Activated T-helper 9 cell treated with anti-CD3 and anti-CD28 coated beads, Interleukin-2, amount 50 U/mL, for 16 hours (primary cell): ENCODE measurements around the gene GPATCH4.
A peak's percentile ranks its signal among the peaks of the same experiment; 100 is the strongest.
"Not testable (repeated sequence)": the region's sequence is repeated elsewhere in the genome, so short reads cannot be mapped to it uniquely, and the experiment has no call there.

Experiments used
- DNase-seq: peaks from one replicate; pipeline ENCODE4 v3.0.0-alpha.2; 2020; ENCODE audit warnings: low read depth

GPATCH4 gene

DNA sequence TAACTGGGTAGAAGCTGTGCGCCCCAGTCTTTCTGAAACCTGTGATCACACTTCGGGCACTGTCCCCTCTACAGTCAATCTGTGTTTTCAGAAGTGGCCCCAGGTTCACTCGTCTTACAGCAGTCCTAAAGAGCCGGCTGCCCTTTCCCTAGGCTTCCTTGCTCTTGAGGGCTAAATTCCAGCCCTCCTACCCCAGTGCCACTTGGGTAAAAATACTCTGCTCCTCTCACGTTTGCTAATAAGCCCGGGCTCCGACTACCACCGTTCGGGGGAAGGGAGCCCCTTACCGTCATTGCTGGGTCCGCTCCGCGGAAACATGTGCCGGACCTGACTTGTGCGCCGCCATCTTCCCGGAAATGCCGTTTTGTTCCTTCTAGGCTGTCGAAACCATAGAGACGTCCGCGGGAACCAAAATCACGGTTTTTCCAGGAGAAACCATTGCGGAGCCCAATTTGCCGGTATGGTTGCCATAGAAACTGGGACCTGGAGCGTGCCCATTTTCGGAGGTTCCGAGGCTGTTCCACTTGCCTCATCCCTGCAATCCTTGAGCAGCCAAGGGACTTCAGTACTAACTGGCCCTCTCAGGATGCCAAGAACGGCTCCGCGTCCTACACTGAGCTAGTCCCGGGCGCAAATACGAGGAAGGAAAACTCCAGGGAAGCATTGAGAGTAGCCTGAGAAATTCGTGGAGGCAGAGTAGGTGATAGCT lies at the start of gene GPATCH4:
GPATCH4 (minus strand) TSS at position 358 of the 709 bp plus-strand sequence.
- DNase-seq, result peak; percentile 66

DNA sequence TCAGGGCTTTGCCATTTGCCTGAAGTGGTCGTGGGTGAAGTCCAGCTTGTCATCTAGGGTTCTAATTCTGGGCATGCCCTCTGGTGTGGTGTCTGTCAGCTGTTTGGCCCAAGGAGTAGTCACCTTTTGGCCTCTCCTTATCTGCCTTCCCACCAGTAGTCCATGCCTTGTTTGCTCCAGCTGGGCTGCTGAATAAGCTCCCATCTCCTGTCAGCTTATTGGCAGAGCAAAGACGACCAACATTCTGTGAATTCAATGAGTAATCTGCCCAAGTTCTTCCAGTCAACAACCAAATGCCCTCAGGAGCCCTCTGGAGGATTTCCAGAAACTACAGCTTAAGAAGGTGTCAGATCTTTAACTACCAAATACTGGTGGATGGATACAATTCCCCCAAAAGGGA lies 47.7 kb upstream of the GPATCH4 start:
- no peak for DNase-seq

DNA sequence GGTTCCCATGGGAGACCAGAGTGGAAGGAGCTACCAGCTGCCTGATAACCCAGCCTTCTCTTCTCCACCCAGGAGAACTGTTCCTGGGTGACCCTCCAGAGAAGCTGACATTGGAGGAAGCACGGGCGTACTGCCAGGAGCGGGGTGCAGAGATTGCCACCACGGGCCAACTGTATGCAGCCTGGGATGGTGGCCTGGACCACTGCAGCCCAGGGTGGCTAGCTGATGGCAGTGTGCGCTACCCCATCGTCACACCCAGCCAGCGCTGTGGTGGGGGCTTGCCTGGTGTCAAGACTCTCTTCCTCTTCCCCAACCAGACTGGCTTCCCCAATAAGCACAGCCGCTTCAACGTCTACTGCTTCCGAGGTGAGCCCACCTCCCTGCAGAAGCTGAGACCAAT lies 47.2 kb upstream of the GPATCH4 start:
- no peak for DNase-seq

DNA sequence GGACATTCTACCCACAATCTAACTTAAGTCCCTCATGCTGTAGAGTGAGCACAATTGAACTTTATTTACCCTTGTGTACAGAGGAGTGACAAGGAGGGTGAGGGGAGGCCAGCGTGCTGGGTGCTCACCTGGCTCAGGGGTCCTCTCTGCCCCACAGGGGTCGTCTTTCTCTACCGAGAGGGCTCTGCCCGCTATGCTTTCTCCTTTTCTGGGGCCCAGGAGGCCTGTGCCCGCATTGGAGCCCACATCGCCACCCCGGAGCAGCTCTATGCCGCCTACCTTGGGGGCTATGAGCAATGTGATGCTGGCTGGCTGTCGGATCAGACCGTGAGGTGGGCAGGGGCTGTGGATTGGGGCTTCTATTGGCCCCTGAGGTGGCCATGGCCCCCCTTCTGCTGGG lies 46.1 kb upstream of the GPATCH4 start:
- no peak for DNase-seq

DNA sequence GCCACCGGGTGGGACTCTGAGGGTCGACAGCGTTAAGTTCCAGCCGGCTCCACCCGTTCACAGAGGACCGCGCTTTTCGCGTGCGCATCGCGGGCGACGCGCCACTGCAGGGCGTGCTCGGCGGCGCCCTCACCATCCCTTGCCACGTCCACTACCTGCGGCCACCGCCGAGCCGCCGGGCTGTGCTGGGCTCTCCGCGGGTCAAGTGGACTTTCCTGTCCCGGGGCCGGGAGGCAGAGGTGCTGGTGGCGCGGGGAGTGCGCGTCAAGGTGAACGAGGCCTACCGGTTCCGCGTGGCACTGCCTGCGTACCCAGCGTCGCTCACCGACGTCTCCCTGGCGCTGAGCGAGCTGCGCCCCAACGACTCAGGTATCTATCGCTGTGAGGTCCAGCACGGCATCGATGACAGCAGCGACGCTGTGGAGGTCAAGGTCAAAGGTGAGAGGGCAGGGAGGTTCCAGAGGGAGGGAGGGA lies 45.5 kb upstream of the GPATCH4 start:
- DNase-seq, result no peak

DNA sequence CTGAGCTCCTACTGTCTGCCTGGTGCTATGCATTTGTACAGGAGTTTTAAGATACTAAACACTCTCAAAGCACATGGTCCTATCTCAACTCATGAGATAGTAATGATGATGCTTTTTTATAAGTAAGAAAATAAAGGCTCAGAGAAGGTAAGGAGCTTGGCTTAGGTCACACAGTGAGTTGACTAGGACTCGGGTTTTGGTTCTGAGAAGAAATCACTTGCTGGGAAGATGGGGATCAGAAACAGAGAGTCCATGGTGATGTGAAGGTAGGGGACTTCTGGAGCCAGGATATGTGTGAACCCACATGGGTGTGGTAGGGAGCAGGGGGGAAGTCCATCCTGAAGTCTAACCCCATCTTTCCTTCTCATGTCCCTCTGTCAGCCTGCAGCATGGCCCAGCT lies 44.4 kb upstream of the GPATCH4 start:
- no peak for DNase-seq

DNA sequence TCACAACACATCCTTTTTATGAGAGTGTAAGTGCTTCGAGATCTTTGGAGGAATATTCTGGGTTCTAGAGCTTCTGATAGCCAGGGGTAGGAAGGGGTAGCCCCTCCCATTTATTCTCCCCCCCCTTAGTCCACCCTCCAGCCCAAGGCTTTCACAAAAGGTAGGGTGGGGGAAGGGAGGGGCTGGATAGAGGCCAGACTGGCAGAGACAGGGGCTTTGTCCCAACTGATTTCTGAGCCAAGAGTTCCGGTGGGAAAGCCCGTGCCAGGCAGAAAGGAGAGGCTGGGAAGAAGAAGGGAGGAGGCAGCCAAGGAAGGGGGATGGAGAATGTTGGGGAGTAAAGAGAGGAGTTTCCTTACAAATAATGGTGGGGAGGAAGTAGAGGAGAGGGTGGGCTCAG lies 43.8 kb upstream of the GPATCH4 start:
- no peak for DNase-seq

DNA sequence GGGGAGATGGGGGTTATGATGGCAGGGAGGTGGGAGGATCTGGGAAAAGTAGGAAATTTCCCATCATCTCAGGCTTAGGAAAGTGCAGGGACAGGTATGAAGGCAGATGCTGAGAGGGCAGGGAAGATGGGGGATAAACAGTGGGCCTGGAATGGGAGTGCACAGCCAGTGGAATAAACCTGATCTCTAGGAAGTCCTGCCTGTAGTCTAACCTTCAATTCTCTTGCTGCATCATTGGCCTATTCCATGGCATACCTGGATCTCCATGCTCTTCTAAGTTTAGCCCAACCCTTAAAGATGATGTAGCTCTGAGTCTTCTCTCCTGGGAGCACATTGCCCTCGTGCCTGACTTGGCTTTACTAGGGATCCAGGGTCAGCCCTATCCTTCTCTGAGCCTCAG lies 43.4 kb upstream of the GPATCH4 start:
- no peak for DNase-seq

DNA sequence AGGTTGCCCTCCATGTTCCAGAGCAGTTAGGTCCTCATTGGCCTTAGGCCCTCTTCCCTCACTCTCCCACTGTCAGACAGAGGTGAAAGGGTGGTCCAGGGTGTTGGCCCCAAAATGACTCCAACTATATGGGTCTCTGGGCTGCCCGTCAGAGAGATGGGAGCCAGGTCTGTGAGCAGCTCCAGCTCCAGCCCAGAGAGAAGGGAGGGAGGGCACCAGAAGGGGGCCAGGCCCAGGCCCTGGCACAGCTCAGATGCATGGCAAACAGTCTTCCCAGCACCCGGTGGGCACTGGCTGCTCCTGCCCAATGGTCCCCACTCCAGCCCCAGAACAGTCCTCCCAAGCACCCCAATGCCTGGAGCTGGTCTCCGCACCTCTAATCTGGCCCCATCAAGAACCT lies 42.9 kb upstream of the GPATCH4 start:
- no peak for DNase-seq

DNA sequence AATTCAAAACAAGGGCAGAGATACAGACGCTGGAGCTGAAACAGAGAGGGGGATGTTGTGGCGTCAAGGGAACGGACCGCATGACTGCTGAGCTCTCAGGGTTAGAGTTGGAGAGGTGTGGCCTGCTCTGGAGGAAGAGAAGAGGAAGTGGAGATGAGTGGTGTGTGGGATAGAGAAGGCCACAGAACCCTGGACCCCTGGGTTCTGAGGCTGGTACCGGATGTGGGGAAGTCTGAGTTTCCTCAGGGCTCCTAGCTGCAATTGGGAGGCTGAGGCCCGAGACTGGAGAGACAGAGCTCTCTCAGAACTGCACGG lies 42.5 kb upstream of the GPATCH4 start:
- no peak for DNase-seq

DNA sequence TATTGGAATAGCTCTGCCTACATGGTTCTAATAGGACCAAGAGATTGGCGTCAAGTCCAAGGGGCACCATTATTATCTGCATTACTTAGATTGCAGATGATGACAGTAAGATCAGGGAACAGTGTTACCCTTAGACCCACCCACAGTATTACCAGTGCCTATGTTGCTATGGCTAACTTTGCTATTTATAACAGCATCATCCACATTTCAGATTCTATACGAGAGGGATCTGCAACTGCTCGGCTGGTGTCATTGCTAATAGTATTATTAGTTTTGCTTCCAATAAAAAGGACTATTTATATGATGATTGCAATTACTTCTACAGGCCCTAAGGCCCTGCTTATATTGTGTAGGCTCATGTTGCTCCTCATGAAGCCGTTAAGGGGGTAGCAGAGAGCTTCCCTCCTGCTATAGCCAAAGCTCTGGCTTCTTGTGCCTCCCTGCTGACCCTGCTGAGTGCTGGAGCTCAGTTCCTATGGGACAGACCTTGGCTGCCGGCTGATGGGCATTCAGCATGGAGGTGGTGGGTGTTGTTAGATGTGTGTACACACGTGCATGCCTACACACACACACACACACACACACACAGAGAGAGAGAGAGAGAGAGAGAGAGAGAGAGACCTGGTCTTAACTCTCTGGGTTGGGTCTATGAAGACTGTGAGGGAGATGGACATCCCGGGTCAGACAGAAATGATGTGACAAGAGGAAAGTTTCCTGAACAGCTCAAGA lies 41.9 kb upstream of the GPATCH4 start:
- DNase-seq, result no peak

DNA sequence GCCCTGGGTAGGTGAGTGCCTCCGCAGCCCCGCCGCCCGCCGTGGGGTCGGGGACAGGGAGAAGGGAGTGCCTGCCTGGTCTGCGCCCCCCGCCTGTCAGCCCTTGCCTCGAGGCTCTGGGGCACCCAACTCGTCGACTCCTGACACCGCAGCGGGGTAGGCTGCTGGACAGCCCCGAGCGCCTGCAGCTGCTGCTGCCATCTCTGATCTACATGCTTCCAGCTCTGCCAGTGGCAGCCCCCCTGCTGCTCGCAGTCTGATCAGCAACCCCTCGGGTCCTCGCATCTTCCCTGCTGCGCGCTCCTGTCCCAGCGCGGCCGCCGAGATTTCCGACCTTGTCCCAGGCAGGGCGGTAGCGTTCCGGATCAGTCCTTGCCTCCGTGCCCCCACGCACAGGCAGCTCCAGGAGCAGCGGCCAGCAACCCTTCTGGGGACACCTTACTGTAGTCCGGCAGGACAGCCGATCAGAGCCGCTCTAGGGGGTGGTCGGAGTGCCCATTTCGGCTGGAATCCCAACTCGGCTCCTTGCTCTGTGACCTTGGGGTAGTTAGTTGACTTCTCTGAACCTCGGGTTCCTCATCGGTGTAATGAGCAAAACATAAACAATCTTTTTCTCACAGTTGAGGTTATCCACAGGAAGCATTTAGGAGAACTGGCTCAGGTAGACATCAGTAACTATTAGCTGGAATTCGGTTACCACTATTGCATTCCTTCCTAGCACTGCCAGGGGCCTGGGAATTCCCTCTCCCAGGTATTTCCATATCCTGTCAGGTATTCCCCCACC lies 41.2 kb upstream of the GPATCH4 start:
- no peak for DNase-seq

DNA sequence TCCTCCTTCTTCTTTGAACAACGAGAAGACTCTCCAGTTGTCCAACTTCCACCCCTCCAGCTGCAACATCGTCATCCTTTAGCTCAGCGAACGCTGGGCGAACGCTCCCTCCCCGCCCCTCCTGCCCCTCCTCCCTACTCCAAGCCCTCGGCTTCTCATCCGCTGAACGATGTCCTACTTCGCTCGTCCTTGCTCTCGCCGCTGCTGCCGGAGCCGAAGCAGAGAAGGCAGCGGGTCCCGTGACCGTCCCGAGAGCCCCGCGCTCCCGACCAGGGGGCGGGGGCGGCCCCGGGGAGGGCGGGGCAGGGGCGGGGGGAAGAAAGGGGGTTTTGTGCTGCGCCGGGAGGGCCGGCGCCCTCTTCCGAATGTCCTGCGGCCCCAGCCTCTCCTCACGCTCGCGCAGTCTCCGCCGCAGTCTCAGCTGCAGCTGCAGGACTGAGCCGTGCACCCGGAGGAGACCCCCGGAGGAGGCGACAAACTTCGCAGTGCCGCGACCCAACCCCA lies 40.5 kb upstream of the GPATCH4 start, which contains the start of gene BCAN:
BCAN (plus strand) TSS at position 357 of the 504 bp plus-strand sequence. CDS start 3,938 bp downstream, outside the sequence.
- DNase-seq, result no peak

DNA sequence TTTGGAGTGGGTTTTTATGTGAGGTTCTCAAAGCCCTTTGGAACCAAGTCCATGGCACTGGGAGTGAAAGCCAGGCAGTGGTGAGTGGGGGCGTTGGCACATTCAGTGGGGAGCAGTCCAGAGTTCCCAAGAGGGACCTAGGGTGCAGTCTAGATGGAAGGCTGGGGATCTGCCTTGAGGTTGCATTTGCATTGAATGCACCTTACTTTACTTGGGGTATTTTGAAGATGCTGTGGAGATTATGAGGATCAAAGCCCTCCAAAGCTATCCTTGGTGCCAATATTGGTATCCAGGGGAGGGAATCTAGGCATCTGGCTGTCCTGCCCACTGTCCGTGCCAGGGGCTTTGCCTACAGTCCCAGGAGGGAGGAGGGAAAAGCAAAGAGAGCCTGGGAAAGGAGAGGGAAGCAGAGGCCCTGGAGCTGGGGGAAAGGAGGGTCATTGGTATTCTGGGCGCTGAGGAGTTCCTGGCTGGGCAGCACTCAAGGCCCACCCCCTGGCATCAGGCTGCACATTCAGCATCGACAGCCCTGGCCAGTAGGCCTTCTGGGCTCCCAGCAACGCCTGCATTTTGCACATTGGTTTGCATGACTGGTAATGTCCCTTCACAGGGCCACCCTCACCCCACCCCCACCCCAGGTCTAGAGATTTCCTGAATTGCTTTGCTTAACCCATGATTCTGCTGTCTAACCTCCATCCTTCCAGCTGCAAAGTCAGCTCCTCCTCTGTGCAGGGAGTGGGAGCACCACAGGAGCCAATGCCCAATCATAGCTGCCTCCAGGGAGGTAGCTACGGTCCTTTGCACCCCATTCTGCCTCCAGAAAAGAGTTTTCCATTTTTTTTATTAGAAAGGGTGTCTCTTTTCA lies 39.8 kb upstream of the GPATCH4 start:
- no peak for DNase-seq

DNA sequence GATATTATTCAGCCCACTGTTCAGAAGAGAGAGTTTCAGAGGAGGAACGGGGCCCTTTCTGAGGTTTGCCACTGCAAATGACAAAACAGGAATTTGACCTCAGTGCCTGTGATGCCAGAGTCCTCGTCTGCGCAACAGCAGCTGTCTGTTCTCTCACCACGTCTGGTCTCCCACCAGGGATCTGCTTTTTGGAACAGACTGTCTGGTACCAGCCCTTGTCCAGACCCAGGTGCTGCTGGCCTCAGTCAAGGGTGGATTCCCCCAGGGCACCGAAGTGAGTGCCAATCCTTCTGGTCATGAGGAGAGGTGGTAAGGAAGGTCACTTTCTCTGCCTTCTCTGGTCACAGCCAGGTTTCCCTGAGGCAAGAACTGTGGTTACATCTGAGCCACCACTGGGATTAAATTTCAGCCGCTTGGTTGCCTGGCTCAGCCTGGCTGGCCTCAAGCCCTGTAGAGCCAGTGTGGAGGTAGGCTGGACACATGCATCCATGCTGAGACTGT lies 38.4 kb upstream of the GPATCH4 start:
- DNase-seq, result no peak

DNA sequence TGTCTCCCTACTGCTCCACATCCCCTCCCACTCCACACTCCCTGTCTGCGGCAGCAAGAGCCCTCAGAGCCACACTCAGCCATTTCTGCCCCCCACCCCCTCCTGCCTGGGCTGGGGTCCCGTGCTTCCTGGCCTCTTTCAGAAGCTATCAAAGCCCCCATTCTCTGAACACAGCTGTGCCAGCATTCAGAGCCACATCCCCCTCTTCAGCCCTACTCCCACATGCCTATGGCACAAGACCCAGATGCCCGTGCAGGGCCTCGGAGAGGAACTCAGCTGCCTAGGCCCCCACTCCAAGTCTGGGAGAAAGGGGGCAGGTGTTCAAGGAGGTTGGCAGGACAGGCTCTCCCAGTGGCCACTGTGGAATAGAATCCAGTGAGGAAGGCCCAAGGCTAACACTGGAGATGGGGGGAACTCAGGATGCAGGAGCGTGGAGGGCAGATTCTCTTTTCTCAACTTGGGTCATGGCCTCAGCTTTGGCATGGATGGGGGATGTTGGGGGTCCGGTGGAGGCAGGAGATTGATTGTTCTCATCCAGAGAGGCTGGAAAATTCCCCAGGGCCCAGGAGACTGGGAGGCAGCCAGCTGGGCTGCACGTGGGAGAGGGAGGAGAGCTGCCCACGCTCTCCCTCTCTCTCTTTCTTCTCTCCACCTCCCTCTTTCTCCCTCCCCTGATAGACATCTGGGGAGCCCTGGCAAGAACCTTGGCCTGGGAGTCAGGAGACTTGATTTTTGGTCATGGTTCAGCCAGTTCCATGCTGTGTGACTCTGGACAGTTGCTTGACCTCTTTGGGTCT lies 37.1 kb upstream of the GPATCH4 start:
- no peak for DNase-seq

DNA sequence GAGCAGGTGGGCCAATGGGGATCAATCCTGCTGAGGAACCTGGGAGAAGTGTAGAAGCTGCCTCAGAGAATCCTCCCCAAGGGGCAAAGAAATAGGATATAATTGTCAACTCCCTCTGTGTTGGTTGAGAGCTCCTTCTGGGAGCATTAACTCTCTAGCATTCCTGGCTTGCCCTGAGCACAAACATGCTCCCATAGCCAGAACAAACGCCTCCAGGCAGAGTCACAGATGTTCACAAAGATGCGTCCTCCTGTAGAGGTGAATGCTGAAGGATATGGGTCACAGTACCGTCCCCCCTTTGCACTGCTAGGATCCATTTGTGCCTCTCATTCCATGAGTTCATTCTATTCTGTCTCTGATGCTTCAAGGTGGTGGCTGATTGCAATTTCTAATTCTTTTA lies 31.1 kb upstream of the GPATCH4 start:
- no peak for DNase-seq

DNA sequence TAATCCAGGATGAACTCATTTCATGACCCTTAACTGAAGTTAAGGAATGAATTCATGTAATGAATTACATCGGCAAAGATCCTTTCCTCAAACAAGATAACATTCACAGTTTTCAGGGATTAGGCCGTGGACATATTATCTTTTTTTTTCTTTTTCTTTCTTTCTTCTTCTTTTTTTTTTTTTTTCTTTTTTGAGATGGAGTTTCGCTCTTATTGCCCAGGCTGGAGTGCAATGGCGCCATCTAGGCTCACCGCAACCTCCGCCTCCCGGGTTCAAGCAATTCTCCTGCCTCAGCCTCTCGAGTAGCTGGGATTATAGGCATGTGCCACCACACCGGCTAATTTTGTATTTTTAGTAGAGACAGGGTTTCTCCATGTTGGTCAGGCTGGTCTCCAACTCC lies 29.9 kb upstream of the GPATCH4 start:
- DNase-seq, result not testable (repeated sequence)

DNA sequence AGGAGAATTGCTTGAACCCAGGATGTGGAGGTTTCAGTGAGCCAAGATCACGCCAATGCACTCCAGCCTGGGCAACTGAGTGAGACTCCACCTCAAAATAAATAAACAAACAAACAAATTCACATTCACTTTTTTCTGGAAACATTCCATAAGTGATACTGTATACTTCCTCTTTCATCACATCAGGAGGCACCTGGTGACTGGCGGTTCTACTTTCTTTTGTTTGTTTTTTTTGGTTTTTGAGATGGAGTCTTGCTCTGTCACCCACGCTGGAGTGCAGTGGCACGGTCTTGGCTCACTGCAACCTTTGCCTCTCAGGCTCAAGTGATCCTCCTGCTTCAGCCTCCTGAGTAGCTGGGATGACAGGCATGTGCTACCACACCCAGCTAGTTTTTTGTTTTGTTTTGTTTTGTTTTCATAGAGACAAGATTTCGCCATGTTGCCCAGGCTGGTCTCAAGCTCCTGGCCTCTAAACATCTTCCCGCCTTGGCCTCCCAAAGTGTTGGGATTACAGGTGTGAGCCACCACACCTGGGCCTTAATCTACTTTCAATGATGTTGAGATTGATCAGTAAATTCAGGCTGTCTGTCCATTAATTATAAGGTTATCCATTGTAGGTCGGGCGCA lies 28.7 kb upstream of the GPATCH4 start:
- DNase-seq, result no peak

DNA sequence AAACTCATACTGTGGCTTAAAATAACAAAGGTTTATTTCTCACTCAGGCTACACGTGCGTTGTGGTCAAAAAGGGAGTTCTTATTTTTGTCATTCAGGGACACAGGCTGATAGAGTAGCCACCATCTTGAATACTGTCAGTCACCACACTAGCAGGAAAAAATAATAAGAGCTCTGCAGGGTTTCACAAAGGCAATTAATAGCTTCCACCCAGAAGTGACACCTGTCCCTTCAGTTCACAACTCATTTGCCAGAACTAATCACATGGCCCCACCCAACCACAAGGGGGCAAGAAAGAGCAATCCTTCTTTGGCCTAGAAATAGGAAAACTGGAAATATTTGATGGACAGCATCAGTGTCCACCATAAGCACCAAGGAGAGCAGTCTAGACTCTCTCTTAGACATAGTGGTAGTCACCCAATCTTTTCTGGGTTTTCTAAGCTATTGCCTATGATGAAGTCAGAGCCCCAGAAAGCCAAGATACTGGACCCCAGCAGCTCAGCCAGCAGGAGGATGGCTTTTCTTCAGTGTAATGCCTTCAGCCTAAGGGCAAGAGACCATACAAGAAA lies 26.1 kb upstream of the GPATCH4 start:
- DNase-seq, result no peak
